GM18507 (cell line): Measurements from ENCODE around the gene SLC7A14.
A peak's percentile ranks its signal among the peaks of the same experiment; 100 is the strongest.

ENCODE experiments used
- DNase-seq: peaks from one replicate; pipeline ENCODE4 v3.0.0; 2011; ENCODE audit warnings: low read depth; ENCODE audit not compliant: insufficient read length; ENCODE audit errors: extremely low spot score
- FAIRE-seq: peaks from 2 replicates; lab custom pipeline; 2011; peaks lifted over from hg19 to GRCh38; lab: Jason Lieb, UNC

SLC7A14 gene

DNA sequence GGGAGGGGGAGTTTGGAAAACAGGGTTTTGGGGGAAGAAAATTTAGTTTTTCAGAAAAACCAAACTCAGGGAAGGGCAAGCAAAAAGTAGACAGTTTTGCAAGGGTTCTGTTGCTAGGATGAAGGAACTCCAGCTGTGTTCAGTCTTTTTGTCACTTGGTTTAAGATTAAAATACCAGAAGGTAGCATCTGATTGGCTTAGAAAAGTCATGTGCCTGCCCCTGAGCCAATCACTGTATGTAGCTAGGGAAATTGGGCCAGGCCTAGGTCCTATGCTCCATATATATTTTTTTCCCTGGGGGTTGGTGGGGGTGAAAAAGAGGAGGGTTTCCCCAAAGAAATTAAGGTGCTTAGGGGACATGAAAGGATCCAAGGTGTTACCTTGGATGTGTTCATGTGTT, 142.9 kb downstream of the SLC7A14 start:
- DNase-seq, result no peak
- no peak for FAIRE-seq

- no peak for DNase-seq
- FAIRE-seq, result no peak
These were observed 144.5 kb downstream of the SLC7A14 start for GRCh38 chr3:170441412-170441811.

DNA sequence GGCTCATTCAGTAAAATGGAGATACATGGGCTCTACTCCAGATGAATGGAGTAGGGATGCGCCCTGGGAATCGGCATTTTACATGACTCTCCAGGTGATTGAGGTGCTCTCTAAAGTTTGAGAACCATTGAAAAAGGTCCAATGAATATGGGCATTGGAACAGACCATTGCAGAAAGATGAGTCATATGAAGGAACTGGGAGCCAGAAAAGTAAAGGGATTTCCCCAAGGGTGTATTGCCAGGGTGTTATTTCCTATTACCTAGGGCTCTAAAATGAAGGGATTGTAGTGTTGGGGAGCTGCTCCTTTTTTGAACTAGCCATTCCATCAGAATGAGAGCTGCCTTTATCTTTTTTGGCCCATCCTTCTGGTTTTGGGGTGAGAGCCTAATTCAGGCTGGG, 145.5 kb downstream of the SLC7A14 start:
- FAIRE-seq, result no peak

GRCh38 chr3:170438836-170439235, 147.0 kb downstream of the SLC7A14 start:
- FAIRE-seq (no peak), DNase-seq (no peak)

More for the DNA sequence above, 145.5 kb downstream of the SLC7A14 start:
- DNase-seq, result no peak

- FAIRE-seq, result no peak
These were observed 148.0 kb downstream of the SLC7A14 start for GRCh38 chr3:170437696-170438407.

DNA sequence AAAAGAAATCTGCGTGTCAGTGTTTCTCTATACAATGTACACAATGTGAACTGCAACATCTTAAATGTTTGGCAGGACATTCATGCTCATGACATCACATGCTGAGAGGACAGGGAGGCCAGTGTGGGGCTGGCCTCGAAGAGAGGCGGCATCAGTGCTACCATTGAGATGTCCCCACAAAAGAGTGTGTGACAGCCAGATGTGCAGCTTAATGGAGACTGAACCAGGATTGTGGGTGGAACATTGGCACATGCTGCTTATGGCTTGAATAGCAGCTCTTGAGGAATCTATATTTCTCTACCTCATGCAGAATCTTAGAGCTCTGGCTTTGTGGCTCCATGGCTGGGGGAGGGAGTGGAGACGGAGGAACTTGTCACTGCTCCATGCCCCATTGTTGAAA, 148.7 kb downstream of the SLC7A14 start:
- DNase-seq, result no peak
- FAIRE-seq, result no peak

More at GRCh38 chr3:170437696-170438407, 148.0 kb downstream of the SLC7A14 start:
- DNase-seq, result no peak

DNA sequence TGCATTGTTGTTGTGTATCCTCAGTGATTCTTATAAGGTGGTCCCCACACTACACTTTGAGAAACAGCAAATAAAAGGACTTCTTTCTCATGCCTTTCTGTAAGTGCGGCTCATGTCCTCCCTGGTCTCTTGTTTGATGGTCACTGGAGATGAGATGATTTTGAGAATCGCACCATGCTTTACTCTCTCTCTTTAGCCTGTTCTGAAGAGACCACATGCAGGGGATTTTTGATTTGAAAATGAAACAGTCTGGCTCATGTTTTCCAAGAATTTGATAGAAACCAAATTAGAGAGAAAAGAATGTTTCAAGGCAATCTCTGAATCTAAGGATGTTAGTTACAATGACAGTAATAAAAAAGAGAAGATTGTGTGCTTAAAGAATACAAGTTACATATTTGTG, 149.2 kb downstream of the SLC7A14 start:
- no peak for FAIRE-seq
- no peak for DNase-seq

DNA sequence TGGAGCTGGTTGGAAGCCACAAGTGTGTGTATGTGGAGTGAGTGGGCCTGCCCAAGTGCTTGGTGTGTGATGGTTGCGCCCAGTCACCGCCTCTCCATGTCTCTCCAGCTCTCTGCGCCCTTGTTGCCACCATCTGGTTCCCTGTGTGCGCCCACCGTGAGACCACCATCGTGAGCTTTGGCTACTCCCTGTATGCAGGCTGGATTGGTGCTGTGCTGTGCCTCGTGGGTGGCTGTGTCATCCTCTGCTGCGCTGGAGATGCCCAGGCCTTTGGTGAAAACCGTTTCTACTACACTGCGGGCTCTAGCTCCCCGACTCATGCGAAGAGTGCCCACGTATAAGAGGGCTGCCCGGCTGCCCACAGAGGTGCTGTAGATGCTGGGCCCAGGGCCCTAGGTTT, 153.5 kb downstream of the SLC7A14 start:
- no peak for DNase-seq
- FAIRE-seq, result no peak

DNA sequence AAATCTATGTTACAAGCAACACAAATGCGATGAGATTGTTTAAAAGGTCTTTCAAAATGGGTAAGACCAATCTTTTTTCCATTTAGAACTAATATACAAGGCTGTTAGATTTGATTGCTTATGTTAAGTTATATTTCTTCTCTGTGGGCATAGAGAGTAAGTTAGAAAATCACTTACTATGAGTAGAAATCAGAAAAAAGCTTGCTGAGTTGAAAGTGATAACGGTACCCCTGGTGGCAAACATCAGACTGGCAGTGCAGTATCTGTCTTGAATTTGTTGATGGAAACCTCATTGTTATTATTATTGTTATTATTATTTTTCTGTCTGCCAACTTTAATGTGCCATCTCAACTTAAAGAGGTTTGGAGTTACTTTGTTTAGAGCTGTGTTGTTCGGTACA, 154.8 kb downstream of the SLC7A14 start:
- FAIRE-seq (no peak), DNase-seq (no peak)

- FAIRE-seq (peak; percentile 26), DNase-seq (no peak)
These were observed 156.8 kb downstream of the SLC7A14 start for GRCh38 chr3:170429050-170429449.

DNA sequence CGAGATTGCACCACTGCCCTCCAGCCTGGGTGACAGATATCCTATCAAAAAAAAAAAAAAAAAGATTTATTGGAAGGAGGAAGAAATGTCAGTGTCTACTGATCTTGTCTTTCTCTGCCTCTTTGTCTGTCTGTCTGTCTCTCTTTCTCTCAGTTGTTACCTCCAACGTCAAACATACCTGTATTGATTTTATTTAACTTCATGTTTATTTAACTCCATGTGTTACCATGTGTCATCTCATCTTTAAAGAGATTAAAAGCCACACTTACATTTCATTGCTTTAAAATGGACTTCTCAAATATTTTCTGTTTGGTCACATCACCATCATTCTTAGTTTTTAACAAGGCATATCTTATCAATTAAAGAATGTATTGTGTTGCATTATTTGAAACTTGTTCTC, 157.8 kb downstream of the SLC7A14 start:
- DNase-seq (no peak), FAIRE-seq (peak; percentile 52)

GRCh38 chr3:170426240-170426797, 159.6 kb downstream of the SLC7A14 start:
- FAIRE-seq (no peak), DNase-seq (no peak)

- no peak for FAIRE-seq
- no peak for DNase-seq
These were observed 160.2 kb downstream of the SLC7A14 start for GRCh38 chr3:170425491-170426239.

DNA sequence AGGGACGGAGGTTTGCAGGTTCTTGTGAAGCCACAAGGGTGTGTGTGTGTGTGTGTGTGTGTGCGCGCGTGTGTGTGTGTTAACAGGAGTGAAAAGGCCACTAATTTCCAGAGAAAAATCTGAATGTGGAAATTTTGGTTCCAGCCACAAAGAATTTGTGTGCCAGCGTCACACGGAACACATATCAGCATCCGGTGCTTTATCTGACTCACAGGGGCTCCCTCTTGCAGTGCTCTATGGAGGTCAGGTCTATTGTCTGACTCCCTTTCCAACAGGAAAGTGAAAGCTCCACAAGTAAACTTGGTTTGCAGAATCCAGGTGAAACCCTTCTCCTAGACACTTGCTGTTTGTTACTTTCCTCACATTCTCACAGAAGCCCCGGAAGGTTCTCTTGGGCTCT, 161.0 kb downstream of the SLC7A14 start:
- FAIRE-seq, result no peak

GRCh38 chr3:170423001-170423615, 162.8 kb downstream of the SLC7A14 start:
- no peak for DNase-seq
- no peak for FAIRE-seq

More for the DNA sequence above, 161.0 kb downstream of the SLC7A14 start:
- DNase-seq, result no peak

DNA sequence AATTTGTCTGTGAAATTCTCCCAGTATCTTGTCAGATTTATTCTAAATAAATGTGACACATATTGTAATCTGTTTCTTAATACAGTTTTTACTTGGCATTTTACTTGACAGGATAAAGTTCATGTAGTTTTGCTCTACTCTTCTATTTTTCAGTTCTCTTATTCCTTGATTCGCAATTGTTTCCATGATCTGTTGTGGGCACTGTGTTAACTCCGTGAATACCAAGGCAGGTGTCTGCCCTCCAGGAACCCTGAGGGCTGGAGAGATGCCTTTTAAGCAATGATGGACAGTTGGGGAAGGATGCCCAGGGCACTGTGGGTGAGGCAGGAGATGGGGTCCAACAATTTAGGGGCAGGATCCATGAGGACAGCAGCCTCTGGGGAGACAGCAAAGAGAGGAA, 164.1 kb downstream of the SLC7A14 start:
- FAIRE-seq, result no peak
- DNase-seq, result no peak

GRCh38 chr3:170421111-170421641, 164.7 kb downstream of the SLC7A14 start:
- DNase-seq (no peak), FAIRE-seq (no peak)

DNA sequence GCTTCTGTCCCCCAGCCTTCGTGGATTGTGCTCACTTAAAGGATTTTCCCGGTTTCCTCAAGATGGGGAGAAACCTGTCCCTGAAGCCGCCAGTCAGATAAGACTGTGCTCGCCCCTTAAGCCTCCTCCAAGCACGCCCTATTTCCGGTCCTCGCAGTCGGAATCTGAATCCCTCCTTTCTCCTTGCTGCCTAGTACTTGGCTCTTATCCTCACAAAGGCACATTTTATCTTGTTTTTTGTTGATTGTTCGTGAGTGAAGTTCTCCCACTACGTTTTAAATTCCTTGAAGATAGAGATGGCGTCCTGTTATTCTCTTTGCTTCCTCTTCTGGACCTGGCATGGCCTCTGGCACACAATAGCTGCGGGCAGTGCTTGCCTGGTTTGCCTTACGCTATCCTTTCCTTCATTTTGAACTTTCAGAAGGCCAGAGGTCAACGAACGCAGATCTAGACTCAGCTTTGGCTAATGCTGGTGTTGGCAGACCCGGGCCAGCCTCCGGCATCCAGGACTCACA, 165.5 kb downstream of the SLC7A14 start:
- DNase-seq (no peak), FAIRE-seq (no peak)

DNA sequence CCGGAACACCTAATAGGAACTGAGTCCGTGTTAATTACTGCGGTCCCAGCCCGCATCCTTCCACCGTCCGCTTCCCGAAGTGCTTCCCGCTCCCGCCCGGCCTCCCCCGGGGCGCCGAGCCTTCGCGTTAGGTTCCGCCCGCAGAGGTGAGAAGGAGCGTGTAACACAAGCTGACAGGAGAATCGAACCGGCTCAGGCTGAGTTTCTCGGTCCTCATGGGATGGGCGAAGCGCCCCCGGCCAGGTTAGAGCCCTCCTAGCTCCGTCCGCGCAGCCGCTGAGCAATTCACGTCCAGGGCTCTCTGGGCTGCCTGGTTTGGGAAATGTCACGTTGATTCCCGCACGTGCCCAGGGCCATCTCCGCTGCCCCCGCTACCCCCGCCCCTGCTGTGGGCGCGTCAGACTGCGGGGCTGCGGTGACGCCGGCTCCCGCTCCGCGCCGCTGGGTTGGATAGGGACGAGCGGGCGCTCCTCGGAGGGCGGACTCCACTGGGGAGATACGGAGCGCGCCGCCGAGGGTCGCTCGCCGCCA, 166.3 kb downstream of the SLC7A14 start:
- FAIRE-seq (no peak), DNase-seq (no peak)
